GM23338 (cell line): ENCODE measurements around the gene PABPN1. TPM values are rescaled to one million over a fixed set of nuclear protein-coding genes. Genes with fewer than 3 reads are reported as not detected.

Experiments
- ATAC-seq: fragments of 200-7000 bp; cut with Tn5 transposase; 3 replicates; pipeline ENCODE4 v1.9.1; 2020
- DNase-seq: peaks from one replicate; pipeline ENCODE4 v3.0.0-alpha.2; 2015; ENCODE audit warnings: low spot score
- H2AFZ ChIP-seq: fragments of 200-600 bp; sonication (generic); 2 replicates; pipeline ENCODE4 v1.8.0; 2016; ENCODE audit warnings: antibody characterized with exemption, mild to moderate bottlenecking, moderate library complexity
- H3F3A ChIP-seq: fragments of 200-600 bp; sonication (generic); replicated peaks from 2 replicates; pipeline ENCODE4 v1.8.0; 2017; ENCODE audit warnings: antibody characterized with exemption, mixed run types, low read depth
- H3K27ac ChIP-seq: fragments of 200-600 bp; sonication (generic); 2 replicates; pipeline ENCODE4 v1.6.1; 2016; ENCODE audit warnings: low read depth
- H3K27me3 ChIP-seq: fragments of 200-600 bp; sonication (generic); 2 replicates; pipeline ENCODE4 v1.8.0; 2016; ENCODE audit warnings: mild to moderate bottlenecking, mixed run types, moderate library complexity; ENCODE audit not compliant: insufficient read depth
- H3K36me3 ChIP-seq: fragments of 200-600 bp; sonication (generic); 2 replicates; pipeline ENCODE4 v1.8.0; 2016; ENCODE audit warnings: mild to moderate bottlenecking; ENCODE audit not compliant: insufficient read depth
- H3K4me1 ChIP-seq: fragments of 200-600 bp; sonication (generic); 2 replicates; pipeline ENCODE4 v1.8.0; 2016; ENCODE audit warnings: mild to moderate bottlenecking, moderate library complexity; ENCODE audit not compliant: insufficient read depth
- H3K4me2 ChIP-seq: fragments of 200-600 bp; sonication (generic); 2 replicates; pipeline ENCODE4 v1.7.1; 2017; ENCODE audit warnings: mixed run types
- H3K4me3 ChIP-seq: fragments of 200-600 bp; sonication (generic); 2 replicates; pipeline ENCODE4 v1.6.1; 2016; ENCODE audit warnings: mixed run types
- H3K79me2 ChIP-seq: fragments of 200-600 bp; sonication (generic); replicated peaks from 2 replicates; pipeline ENCODE4 v1.8.0; 2017; ENCODE audit warnings: mild to moderate bottlenecking; ENCODE audit not compliant: insufficient read depth
- H3K9me2 ChIP-seq: fragments of 200-600 bp; sonication (generic); 2 replicates; pipeline ENCODE4 v1.8.0; 2017; ENCODE audit not compliant: insufficient read depth
- H4K20me1 ChIP-seq: fragments of 200-600 bp; sonication (generic); replicated peaks from 2 replicates; pipeline ENCODE4 v1.8.0; 2017; ENCODE audit warnings: mild to moderate bottlenecking; ENCODE audit not compliant: insufficient read depth
- H3K27ac Mint-ChIP-seq: 2 replicates; pipeline ENCODE4 v1.8.0; 2020; ENCODE audit warnings: inconsistent platforms, mild to moderate bottlenecking, moderate library complexity, mixed read lengths
- H3K27me3 Mint-ChIP-seq: 3 replicates; pipeline ENCODE4 v1.8.0; 2022; ENCODE audit warnings: low read depth, mild to moderate bottlenecking, moderate library complexity, mixed read lengths, inconsistent platforms; ENCODE audit not compliant: insufficient read depth, poor library complexity
- H3K36me3 Mint-ChIP-seq: 3 replicates; pipeline ENCODE4 v1.8.0; 2021; ENCODE audit warnings: low read depth, mild to moderate bottlenecking, inconsistent platforms, moderate library complexity, mixed read lengths
- H3K4me1 Mint-ChIP-seq: 3 replicates; pipeline ENCODE4 v1.8.0; 2020; ENCODE audit warnings: mild to moderate bottlenecking, inconsistent platforms, mixed read lengths
- H3K4me3 Mint-ChIP-seq: 3 replicates; pipeline ENCODE4 v1.8.0; 2021; ENCODE audit warnings: moderate library complexity, mild to moderate bottlenecking, inconsistent platforms, mixed read lengths
- H3K9me3 Mint-ChIP-seq: 3 replicates; pipeline ENCODE4 v1.8.0; 2020; ENCODE audit warnings: moderate library complexity, mild to moderate bottlenecking, inconsistent platforms, mixed read lengths
- CREB1 ChIP-seq: fragments of 250-450 bp; sonication (Bioruptor Pico); IDR thresholded peaks from 2 replicates; pipeline ENCODE4 v1.5.0; 2020; ENCODE audit warnings: low read depth, mild to moderate bottlenecking, moderate library complexity
- EZH2 ChIP-seq: fragments of 200-600 bp; sonication (generic); IDR thresholded peaks from one replicate; pipeline ENCODE4 v1.8.0; 2017; ENCODE audit warnings: antibody characterized with exemption, mild to moderate bottlenecking, low read depth; ENCODE audit not compliant: unreplicated experiment
- EZH2phosphoT487 ChIP-seq: fragments of 200-600 bp; sonication (generic); IDR thresholded peaks from one replicate; pipeline ENCODE4 v1.8.1; 2018; ENCODE audit warnings: antibody characterized with exemption; ENCODE audit not compliant: unreplicated experiment
- JUNB ChIP-seq: IDR thresholded peaks from one replicate; pipeline ENCODE4 v1.6.1; 2016; ENCODE audit warnings: antibody characterized with exemption; ENCODE audit not compliant: unreplicated experiment
- NANOG ChIP-seq: IDR thresholded peaks from 2 replicates; pipeline ENCODE4 v1.6.1; 2016; ENCODE audit warnings: antibody characterized with exemption, borderline replicate concordance
- POLR2AphosphoS5 ChIP-seq: IDR thresholded peaks from 2 replicates; pipeline ENCODE4 v1.6.1; 2016; ENCODE audit warnings: antibody characterized with exemption, low read depth
- REST ChIP-seq: IDR thresholded peaks from one replicate; pipeline ENCODE4 v1.6.1; 2018; ENCODE audit warnings: antibody characterized with exemption; ENCODE audit not compliant: unreplicated experiment
- ZNF114 ChIP-seq: fragments of 250-450 bp; sonication (Bioruptor Pico); IDR thresholded peaks from 2 replicates; pipeline ENCODE4 v1.5.0; 2020; ENCODE audit warnings: mild to moderate bottlenecking, moderate library complexity
- ZNF331 ChIP-seq: fragments of 250-450 bp; sonication (Bioruptor Pico); IDR thresholded peaks from 2 replicates; pipeline ENCODE4 v1.5.0; 2020; ENCODE audit warnings: low read depth, mild to moderate bottlenecking, moderate library complexity
- polyA plus RNA-seq: library from polyadenylated mRNA; unstranded; fragments of >200 nt; fragmentation: Nextera tagmentation; extraction: Ambion mirVana; gene quantifications from 2 replicates; pipeline ENCODE4 v1.2.1, GENCODE V29; 2016
- total RNA-seq: library from RNA; depleted of rRNA; stranded (reverse); fragments of >200 nt; shearing (Covaris generic); gene quantifications from 2 replicates; pipeline ENCODE4 v1.2.3, GENCODE V29; 2014
- TF ChIP-seq, protein P1 (sequence below), 2 experiments: fragments of 200-600 bp in 1 of 2; sonication (generic) in 1 of 2; conservative IDR thresholded peaks; 2 replicates each; pipeline versions ENCODE4 v1.5.1 to v1.6.1; 2016 to 2017; ENCODE audit warnings: antibody characterized with exemption in 2 of 2, low read depth in 2 of 2, mild to moderate bottlenecking in 2 of 2, moderate library complexity in 1 of 2

Gene PABPN1
- total and polyA plus RNA-seq, 2 experiments from 2014 or later, result 116 to 342 TPM

DNA sequence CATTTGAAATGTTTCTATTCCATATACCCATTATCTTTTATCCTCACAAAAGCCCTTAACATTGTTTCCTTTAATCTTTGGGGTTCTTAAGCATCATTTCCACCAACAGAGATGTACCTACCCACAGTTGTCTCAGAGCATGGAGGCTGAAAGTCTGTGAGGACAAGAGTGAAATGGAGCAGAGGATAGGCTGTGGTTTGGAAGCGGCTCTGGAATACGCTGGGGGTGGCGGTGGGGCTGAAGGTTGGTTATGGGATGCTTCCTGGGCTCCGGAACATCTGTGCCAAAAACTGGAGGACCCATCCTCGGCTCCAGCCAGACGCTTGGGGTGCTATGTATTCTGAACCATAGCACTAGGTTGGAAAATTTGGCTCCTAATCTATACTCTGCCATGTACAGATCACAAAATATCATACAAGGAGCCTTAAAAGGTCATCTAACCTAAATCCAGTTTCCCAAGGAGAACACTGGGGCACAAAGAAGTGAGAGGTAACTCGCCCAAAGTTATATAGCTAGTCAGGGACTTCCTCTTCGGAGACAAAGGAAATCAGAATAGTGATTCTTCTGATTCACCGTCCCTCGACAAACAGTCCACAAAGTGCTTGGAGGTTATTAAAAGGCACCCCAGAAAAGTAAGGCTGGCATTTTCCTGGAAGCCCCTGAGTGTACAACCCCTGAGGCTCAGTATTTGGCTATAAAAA is 21.1 kb upstream of the PABPN1 start (continued):
- no peak for TF ChIP-seq REST
- no peak for TF ChIP-seq POLR2AphosphoS5
- no peak for TF ChIP-seq NANOG

GRCh38 chr14:23300687-23301223 is 20.5 kb upstream of the PABPN1 start:
- ATAC-seq (no peak), DNase-seq (peak; percentile 12)
- Histone ChIP-seq H3K9me2 (no peaks in the 10 kb centered on the region), H3K27ac (no peak overlapping the region), H3K4me2 (peak overlapping the region; percentile 90), H3K4me3 (peak overlapping the region; percentile 90), H3K4me1 (peaks cover 14% of the 10 kb centered on the region), H3F3A (peaks cover 8% of the 10 kb centered on the region; the same call in 1 of the 2 replicates), H3K27me3 (peaks cover 78% of the 10 kb centered on the region), H3K79me2 (no peaks in the 10 kb centered on the region), H4K20me1 (peaks cover 8% of the 10 kb centered on the region), H2AFZ (no peak overlapping the region), H3K36me3 (no peaks in the 10 kb centered on the region)
- H3K4me1 Mint-ChIP-seq, result peaks cover 8% of the 10 kb centered on the region
- peak overlapping the region; percentile 88 for H3K4me3 Mint-ChIP-seq
- no peaks in the 10 kb centered on the region; the same call in 2 of the 3 replicates for H3K9me3 Mint-ChIP-seq
- H3K27ac Mint-ChIP-seq, result no peak overlapping the region
- peaks cover 61% of the 10 kb centered on the region for H3K27me3 Mint-ChIP-seq
- TF ChIP-seq EZH2phosphoT487 (no peak), ZNF114 (CRISPR knock-in tag) (no peak), NANOG (no peak), EZH2 (peak; percentile 34), JUNB (no peak)
- no peaks in the 10 kb centered on the region for H3K36me3 Mint-ChIP-seq

- Histone ChIP-seq H3K27me3 (peaks cover 71% of the 10 kb centered on the region), H3K9me2 (no peaks in the 10 kb centered on the region), H3K27ac (peak overlapping the region; percentile 92; the same call in 1 of the 2 replicates), H3K4me2 (peak overlapping the region; percentile 97), H4K20me1 (peaks cover 8% of the 10 kb centered on the region), H3K4me3 (peak overlapping the region; percentile 90), H3K36me3 (no peaks in the 10 kb centered on the region), H3K4me1 (peaks cover 19% of the 10 kb centered on the region), H2AFZ (no peak overlapping the region), H3K79me2 (no peaks in the 10 kb centered on the region), H3F3A (peaks cover 6% of the 10 kb centered on the region; the same call in 1 of the 2 replicates)
- Mint-ChIP-seq H3K9me3 (no peaks in the 10 kb centered on the region; the same call in 2 of the 3 replicates), H3K4me3 (peak overlapping the region; percentile 94), H3K27ac (peak overlapping the region; percentile 97), H3K4me1 (peaks cover 13% of the 10 kb centered on the region), H3K36me3 (no peaks in the 10 kb centered on the region), H3K27me3 (peaks cover 54% of the 10 kb centered on the region)
- peak; percentile 83 for ATAC-seq
- TF ChIP-seq ZNF331 (CRISPR knock-in tag) (no peak), CREB1 (peak; percentile 77; the same call in 1 of the 2 replicates)
- TF ChIP-seq, protein P1, sequence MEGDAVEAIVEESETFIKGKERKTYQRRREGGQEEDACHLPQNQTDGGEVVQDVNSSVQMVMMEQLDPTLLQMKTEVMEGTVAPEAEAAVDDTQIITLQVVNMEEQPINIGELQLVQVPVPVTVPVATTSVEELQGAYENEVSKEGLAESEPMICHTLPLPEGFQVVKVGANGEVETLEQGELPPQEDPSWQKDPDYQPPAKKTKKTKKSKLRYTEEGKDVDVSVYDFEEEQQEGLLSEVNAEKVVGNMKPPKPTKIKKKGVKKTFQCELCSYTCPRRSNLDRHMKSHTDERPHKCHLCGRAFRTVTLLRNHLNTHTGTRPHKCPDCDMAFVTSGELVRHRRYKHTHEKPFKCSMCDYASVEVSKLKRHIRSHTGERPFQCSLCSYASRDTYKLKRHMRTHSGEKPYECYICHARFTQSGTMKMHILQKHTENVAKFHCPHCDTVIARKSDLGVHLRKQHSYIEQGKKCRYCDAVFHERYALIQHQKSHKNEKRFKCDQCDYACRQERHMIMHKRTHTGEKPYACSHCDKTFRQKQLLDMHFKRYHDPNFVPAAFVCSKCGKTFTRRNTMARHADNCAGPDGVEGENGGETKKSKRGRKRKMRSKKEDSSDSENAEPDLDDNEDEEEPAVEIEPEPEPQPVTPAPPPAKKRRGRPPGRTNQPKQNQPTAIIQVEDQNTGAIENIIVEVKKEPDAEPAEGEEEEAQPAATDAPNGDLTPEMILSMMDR (conservative IDR thresholded peaks at IDR 0.05; ENCODE audit: low read depth in 2 of 2), result peak; percentile 71 to 75
- DNase-seq, result peak; percentile 97
Observed at GRCh38 chr14:23301288-23301968, 19.8 kb upstream of the PABPN1 start.
